ENCODE data around the gene GCC1.
"Not testable (repeated sequence)": the region's sequence is repeated elsewhere in the genome, so short reads cannot be mapped to it uniquely, and the experiment has no call there.

The GCC1 gene

GRCh38 chr7:127578711-127579275, 6.6 kb downstream of the GCC1 start:
- no peak for DNase-seq (ENCODE audit: low read depth)
- H3K4me3 ChIP-seq (ENCODE audit: low read depth, low read length) = no peak overlapping the region
- in situ Hi-C loops (cut with HindIII; ENCODE audit: low sequenced_read_pairs) = loop anchor here (25.0 kb wide), 1 partner anchor 634 kb away; no protein-coding TSS in a partner anchor
- TF ChIP-seq CTCF (IDR thresholded peaks at IDR 0.05; ENCODE audit: low read depth, low read length, missing control alignments) = no peak

GRCh38 chr7:127578036-127578684, 7.2 kb downstream of the GCC1 start:
- TF ChIP-seq CTCF (IDR thresholded peaks at IDR 0.05; ENCODE audit: low read depth, low read length, missing control alignments) = peak; percentile 31
- no peak for DNase-seq (ENCODE audit: low read depth)
- in situ Hi-C loops (cut with HindIII; ENCODE audit: low sequenced_read_pairs) = loop anchor here (25.0 kb wide), 1 partner anchor 634 kb away; no protein-coding TSS in a partner anchor
- no peak overlapping the region for H3K4me3 ChIP-seq (ENCODE audit: low read depth, low read length)

GRCh38 chr7:127571741-127572505, 13.5 kb downstream of the GCC1 start:
- DNase-seq (ENCODE audit: low read depth) = peak; percentile 45
- no peak overlapping the region for H3K4me3 ChIP-seq (ENCODE audit: low read depth, low read length)
- TF ChIP-seq CTCF (IDR thresholded peaks at IDR 0.05; ENCODE audit: low read depth, low read length, missing control alignments) = no peak
- in situ Hi-C loops (cut with HindIII; ENCODE audit: low sequenced_read_pairs) = no loop called here

- in situ Hi-C loops (cut with HindIII; ENCODE audit: low sequenced_read_pairs); H3K4me3 ChIP-seq (ENCODE audit: low read depth, low read length); DNase-seq (ENCODE audit: low read depth): not testable (repeated sequence)
Observed at GRCh38 chr7:127568034-127568433, 17.4 kb downstream of the GCC1 start.

GRCh38 chr7:127566242-127566641, 19.2 kb downstream of the GCC1 start:
- in situ Hi-C loops (cut with HindIII; ENCODE audit: low sequenced_read_pairs) = no loop called here
- TF ChIP-seq CTCF (IDR thresholded peaks at IDR 0.05; ENCODE audit: low read depth, low read length, missing control alignments) = no peak
- no peak for DNase-seq (ENCODE audit: low read depth)
- no peak overlapping the region for H3K4me3 ChIP-seq (ENCODE audit: low read depth, low read length)

GRCh38 chr7:127557803-127558202, 27.6 kb downstream of the GCC1 start:
- no peak for DNase-seq (ENCODE audit: low read depth)
- TF ChIP-seq CTCF (IDR thresholded peaks at IDR 0.05; ENCODE audit: low read depth, low read length, missing control alignments) = no peak
- no peak overlapping the region for H3K4me3 ChIP-seq (ENCODE audit: low read depth, low read length)
- in situ Hi-C loops (cut with HindIII; ENCODE audit: low sequenced_read_pairs) = no loop called here

GRCh38 chr7:127556404-127556803, 29.0 kb downstream of the GCC1 start:
- no peak for TF ChIP-seq CTCF (IDR thresholded peaks at IDR 0.05; ENCODE audit: low read depth, low read length, missing control alignments)
- no peak for DNase-seq (ENCODE audit: low read depth)
- in situ Hi-C loops (cut with HindIII; ENCODE audit: low sequenced_read_pairs) = no loop called here
- no peak overlapping the region for H3K4me3 ChIP-seq (ENCODE audit: low read depth, low read length)
